HG03025 (cell line): ENCODE results near the gene EVX2.

Source experiments
- ATAC-seq: cut with Tn5 transposase; IDR thresholded peaks from one replicate; pipeline ENCODE4 v1.9.1; 2021; ENCODE audit warnings: mild to moderate bottlenecking, moderate library complexity; ENCODE audit not compliant: unreplicated experiment, low FRiP score

EVX2 gene

GRCh38 chr2:176085120-176085788, 1.5 kb upstream of the EVX2 start:
- ATAC-seq, result no peak

GRCh38 chr2:176084611-176085119, 903 bp upstream of the EVX2 start:
- ATAC-seq, result no peak

GRCh38 chr2:176082824-176083751, 674 bp downstream of the EVX2 start:
- no peak for ATAC-seq

DNA sequence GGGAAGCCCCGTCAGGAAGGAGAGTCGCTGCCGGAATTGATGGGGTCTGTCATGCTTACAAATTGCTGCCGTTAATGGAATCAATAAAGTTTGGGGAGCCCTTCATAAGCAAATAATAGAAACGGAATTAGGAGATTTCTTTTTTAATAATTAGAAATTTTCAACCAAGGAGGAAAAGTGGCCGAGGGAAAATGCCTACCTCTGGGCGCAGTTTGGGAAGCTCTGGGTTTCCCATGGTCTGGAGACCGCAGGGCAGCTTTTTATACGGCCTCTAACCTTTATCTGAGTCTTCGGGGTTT, 1.3 kb downstream of the EVX2 start:
- ATAC-seq, result no peak

- ATAC-seq, result no peak
Observed at GRCh38 chr2:176081837-176082524, 1.8 kb downstream of the EVX2 start.

DNA sequence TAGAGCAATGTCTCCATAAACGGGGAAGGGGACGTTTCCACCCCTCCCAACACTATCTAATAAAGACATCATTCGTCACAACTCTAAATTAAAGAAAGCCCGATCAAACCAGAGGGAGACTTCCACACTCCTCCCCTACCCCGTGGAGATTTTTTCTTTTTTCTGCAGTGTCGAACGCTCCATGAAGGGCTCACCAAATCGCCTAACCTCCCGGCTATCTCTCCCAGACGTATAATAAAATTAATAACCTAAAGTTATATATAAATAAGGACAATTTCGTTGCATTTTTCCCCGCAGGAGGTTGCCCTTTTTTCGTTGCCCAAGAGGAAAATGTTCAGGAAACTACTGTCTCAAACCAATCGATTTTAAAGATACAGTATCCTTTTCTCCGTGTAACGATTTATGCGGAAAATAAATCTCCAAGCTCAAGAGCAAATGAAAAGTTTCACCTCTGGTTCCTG, 2.4 kb downstream of the EVX2 start:
- ATAC-seq, result no peak

DNA sequence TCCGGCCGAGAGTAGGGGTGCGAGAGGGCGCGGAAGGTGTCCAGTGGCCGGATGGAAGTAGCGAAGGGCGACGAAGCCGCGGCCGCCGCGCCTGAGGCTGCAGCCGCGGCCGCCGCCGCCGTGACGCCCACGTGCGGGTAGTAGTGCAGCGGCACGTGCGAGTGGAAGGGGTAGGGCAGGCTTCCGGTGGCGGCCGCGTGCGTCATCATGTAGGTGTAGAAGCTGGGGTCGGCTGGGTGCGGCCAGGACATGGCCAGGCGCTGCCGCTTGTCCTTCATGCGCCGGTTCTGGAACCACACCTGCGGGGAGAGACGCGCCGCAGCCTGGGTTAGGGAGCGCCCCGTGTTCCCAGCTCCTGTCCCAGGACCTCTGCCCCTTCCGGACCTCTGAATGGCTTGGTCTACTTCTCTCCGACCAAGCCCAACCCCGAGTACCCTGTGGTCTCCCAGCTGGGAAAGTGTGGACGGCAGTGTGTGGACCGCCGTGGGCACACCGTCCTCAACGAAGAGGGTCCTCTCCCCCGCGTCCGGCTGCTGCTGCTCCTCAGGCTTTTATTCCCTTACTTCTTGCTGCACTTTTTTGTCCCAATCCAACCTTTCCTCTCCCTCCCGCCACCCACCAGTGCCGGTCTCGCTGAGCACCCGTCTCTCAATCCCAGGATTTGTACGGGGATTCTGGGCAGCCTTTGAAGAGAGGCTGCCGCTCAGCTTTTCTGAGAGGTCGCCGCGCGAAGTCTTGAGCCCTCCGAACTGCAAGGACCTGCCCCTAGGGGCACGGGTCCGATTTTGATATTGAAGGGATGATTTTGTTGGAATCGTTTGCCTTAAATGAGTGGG, 3.0 kb downstream of the EVX2 start:
- ATAC-seq, result no peak

GRCh38 chr2:176079831-176080539, 3.8 kb downstream of the EVX2 start:
- ATAC-seq, result no peak

- no peak for ATAC-seq
Observed at GRCh38 chr2:176079285-176079830, 4.4 kb downstream of the EVX2 start.

- ATAC-seq, result no peak
Observed at GRCh38 chr2:176078541-176079284, 5.0 kb downstream of the EVX2 start.

- ATAC-seq, result no peak
Observed at GRCh38 chr2:176076796-176077195, 7.0 kb downstream of the EVX2 start.

DNA sequence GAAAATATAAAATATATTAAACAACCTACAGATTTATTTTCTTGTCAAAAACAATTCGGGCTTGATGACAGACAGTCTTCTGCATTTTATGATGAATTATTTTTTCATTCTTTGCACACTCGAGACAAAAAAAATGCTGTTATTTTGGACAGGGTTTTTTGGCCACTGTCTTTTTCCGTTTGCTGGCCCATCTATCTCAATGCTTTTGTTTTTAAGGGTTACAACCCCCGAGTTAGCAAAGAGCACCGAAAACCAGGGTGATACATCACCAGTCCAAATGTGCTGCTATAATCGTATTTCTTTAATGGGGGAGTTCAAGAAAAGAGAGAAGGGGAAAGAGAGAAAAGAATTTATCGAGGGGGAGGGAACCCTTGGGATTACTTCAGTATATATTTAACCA, 7.7 kb downstream of the EVX2 start:
- ATAC-seq, result no peak

- ATAC-seq, result no peak
Observed at GRCh38 chr2:176075481-176075880, 8.3 kb downstream of the EVX2 start.

DNA sequence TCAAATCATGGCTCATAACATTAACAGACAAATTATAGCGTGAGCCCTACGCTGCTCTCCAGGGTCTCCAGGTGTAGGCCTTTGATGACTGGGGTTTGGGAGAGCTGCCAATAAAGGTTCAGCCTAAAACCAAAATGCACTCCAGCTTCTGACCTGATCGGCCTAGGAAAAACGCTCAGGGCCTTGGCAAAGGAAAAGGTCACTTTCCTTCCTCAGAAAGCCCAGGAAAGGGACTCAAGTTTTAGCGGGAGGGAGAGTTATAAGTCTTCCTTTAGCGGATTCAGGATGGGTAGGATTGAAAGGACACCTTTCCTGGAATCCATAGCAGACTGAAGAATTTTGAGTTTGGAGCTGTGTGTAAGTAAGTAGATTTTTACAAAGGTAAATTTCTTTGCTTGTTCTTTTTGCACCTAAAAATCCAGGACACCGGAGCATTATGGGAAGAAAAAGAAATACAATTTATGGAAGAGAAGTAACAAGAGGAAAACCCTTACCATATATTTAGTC, 8.8 kb downstream of the EVX2 start:
- no peak for ATAC-seq

- no peak for ATAC-seq
Observed at GRCh38 chr2:176072951-176073904, 10.5 kb downstream of the EVX2 start.

DNA sequence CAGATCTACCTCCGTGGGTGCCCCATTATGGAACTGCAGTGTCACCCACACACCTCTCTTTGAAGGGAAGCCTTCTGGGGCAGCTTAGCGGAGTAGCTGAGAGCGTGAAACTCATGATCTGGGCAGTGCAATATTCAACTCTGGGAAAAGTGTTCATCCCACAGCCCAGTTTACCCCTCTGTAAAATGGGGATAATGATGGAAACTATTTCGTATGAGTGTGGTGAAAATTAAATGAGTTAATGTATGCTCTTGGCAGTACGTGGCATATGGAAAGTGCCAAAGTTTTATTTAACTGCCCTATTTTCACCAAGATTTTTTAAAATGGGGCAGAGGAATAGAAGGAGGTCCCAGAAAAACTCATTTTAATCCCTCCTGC, 11.5 kb downstream of the EVX2 start:
- no peak for ATAC-seq
